ENCODE measurements around the gene IVD. TPM values are rescaled to one million over a fixed set of nuclear protein-coding genes. Genes with fewer than 3 reads are reported as not detected.

Gene IVD
- total and polyA plus RNA-seq, 2 donors from 2014 or later = 76.9 to 83.0 TPM

DNA sequence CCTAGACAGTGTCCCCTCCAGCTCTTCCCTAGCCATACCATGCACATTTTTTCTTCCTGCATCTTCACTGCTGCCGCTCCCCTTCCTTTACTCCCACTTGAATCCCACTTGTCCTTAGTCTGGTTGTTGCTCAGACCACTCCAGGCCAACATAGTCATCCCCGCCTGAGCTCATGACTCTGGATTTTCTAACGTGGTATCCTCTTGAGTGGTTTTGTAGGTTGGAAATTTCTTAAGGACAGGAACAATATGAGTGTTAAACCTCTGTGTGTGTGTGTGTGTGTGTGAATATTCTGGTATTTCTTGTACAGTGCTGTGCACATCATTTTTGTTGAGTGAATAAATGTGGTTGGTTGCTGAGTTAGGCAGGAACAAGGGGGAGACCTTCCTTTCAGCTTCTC is 38.3 kb downstream of the IVD start:
- no peak overlapping the region for H3K9ac ChIP-seq (ENCODE audit: low read length in 3 of 3)
- TF ChIP-seq, protein P1, sequence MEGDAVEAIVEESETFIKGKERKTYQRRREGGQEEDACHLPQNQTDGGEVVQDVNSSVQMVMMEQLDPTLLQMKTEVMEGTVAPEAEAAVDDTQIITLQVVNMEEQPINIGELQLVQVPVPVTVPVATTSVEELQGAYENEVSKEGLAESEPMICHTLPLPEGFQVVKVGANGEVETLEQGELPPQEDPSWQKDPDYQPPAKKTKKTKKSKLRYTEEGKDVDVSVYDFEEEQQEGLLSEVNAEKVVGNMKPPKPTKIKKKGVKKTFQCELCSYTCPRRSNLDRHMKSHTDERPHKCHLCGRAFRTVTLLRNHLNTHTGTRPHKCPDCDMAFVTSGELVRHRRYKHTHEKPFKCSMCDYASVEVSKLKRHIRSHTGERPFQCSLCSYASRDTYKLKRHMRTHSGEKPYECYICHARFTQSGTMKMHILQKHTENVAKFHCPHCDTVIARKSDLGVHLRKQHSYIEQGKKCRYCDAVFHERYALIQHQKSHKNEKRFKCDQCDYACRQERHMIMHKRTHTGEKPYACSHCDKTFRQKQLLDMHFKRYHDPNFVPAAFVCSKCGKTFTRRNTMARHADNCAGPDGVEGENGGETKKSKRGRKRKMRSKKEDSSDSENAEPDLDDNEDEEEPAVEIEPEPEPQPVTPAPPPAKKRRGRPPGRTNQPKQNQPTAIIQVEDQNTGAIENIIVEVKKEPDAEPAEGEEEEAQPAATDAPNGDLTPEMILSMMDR (IDR thresholded peaks at IDR 0.05; ENCODE audit: borderline replicate concordance, extremely low read depth, insufficient read depth) = no peak
- intact Hi-C loops (cut with DNase I) = no loop called here
- H3K9me3 ChIP-seq (ENCODE audit: control insufficient read depth in 2 of 3, insufficient read depth in 1 of 3, low read length in 3 of 3) = no peaks in the 10 kb centered on the region
- H3K4me1 ChIP-seq (ENCODE audit: control insufficient read depth in 2 of 3, insufficient read depth in 2 of 3, low read depth in 1 of 3, low read length in 3 of 3) = peaks cover 0 to 15% (median 0%) of the 10 kb centered on the region in 3 donors
- FAIRE-seq (no peak), DNase-seq (peak in 1 of 5 donors; percentile 30)
- H3K36me3 ChIP-seq (ENCODE audit: control insufficient read depth in 2 of 3, insufficient read depth in 3 of 3, low read length in 3 of 3) = no peaks in the 10 kb centered on the region
- H3K27me3 ChIP-seq (ENCODE audit: control insufficient read depth, insufficient read depth, low read length) = no peaks in the 10 kb centered on the region
- H3K27ac ChIP-seq (ENCODE audit: low read depth in 2 of 2, low read length in 2 of 2) = no peak overlapping the region
- no peak overlapping the region for H3K4me3 ChIP-seq (ENCODE audit: low read length in 3 of 3)

DNA sequence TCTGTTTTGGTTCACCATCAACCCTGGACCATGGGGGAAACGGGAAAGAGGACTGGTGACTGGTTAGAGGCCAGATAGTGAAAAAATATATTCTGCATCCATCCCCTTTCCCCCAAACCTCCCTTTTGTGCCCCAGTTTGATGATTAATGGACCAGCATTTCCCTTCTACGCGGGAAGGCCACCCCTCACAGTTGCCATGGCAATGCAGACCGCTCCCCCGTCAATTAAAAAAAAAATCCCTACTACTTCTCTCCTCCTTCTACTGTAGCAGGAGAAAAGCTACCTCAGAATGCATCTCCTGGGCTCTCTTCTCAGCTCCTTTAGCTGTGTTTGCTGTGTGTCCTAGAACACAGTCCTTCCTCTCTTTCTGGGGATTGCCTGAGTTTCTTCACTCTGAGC is 39.1 kb downstream of the IVD start:
- Histone ChIP-seq H3K9ac (ENCODE audit: low read length in 3 of 3) (no peak overlapping the region), H3K4me1 (ENCODE audit: control insufficient read depth in 2 of 3, insufficient read depth in 2 of 3, low read depth in 1 of 3, low read length in 3 of 3) (peaks cover 0 to 13% (median 0%) of the 10 kb centered on the region in 3 donors), H3K9me3 (ENCODE audit: control insufficient read depth in 2 of 3, insufficient read depth in 1 of 3, low read length in 3 of 3) (no peaks in the 10 kb centered on the region), H3K27me3 (ENCODE audit: control insufficient read depth, insufficient read depth, low read length) (no peaks in the 10 kb centered on the region), H3K4me3 (ENCODE audit: low read length in 3 of 3) (no peak overlapping the region), H3K27ac (ENCODE audit: low read depth in 2 of 2, low read length in 2 of 2) (no peak overlapping the region), H3K36me3 (ENCODE audit: control insufficient read depth in 2 of 3, insufficient read depth in 3 of 3, low read length in 3 of 3) (no peaks in the 10 kb centered on the region)
- DNase-seq = peak in 2 of 5 donors; percentile 40 to 43
- FAIRE-seq = no peak
- intact Hi-C loops (cut with DNase I) = no loop called here
- TF ChIP-seq, protein P1 (IDR thresholded peaks at IDR 0.05; ENCODE audit: borderline replicate concordance, extremely low read depth, insufficient read depth) = no peak

DNA sequence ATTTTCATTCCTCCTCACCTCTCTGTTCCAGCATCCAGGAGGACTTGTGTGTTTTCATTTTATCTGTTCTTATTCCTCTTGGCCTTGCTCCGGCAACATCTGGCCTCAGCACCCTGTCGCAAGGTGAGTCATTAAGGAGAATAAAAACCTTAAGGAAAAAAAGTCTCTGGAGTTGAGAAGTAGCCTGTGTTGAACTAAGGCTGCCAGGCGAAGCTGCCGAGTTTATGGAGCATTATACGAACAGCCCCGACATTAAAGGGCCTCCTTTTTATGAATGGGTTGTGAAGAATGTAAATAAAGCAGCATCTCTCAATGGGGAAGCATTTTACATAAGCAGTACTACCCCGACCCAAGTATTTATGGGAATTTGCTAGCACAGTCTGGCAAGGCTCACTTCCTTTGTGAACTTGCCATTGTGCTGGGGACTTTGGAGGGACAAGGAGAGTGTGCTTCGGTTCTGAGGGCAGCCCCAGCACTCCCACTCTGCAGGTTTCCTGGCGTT is 39.9 kb downstream of the IVD start:
- H3K27me3 ChIP-seq (ENCODE audit: control insufficient read depth, insufficient read depth, low read length) = no peaks in the 10 kb centered on the region
- FAIRE-seq (no peak), DNase-seq (peak in 3 of 5 donors; percentile 29 to 70 (median 69))
- no peaks in the 10 kb centered on the region for H3K9me3 ChIP-seq (ENCODE audit: control insufficient read depth in 2 of 3, insufficient read depth in 1 of 3, low read length in 3 of 3)
- intact Hi-C loops (cut with DNase I) = no loop called here
- no peak overlapping the region for H3K4me3 ChIP-seq (ENCODE audit: low read length in 3 of 3)
- H3K4me1 ChIP-seq (ENCODE audit: control insufficient read depth in 2 of 3, insufficient read depth in 2 of 3, low read depth in 1 of 3, low read length in 3 of 3) = peaks cover 0 to 9% (median 0%) of the 10 kb centered on the region in 3 donors
- TF ChIP-seq, protein P1 (IDR thresholded peaks at IDR 0.05; ENCODE audit: borderline replicate concordance, extremely low read depth, insufficient read depth) = no peak
- no peaks in the 10 kb centered on the region for H3K36me3 ChIP-seq (ENCODE audit: control insufficient read depth in 2 of 3, insufficient read depth in 3 of 3, low read length in 3 of 3)
- H3K9ac ChIP-seq (ENCODE audit: low read length in 3 of 3) = no peak overlapping the region
- H3K27ac ChIP-seq (ENCODE audit: low read depth in 2 of 2, low read length in 2 of 2) = peak overlapping the region in 1 of 2 donors; percentile 46

DNA sequence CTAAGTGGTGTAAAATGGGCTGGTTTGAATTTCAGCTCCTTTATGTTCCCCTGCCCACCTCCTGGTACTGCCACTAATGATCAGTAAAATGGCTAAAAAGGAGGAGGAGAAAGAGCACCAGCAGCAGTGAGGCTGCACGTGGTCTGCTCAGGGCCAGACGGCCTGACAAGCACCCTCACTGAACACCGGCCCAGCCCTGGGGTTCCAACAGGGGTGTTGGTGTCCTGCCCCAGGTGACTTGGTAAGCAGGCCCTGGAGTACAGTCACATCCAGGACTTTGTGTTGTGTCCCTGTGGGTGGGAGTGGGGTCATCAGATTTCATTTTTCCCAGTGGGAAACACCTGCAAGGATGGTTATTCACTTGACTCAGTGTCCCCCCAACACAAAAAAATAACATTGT is 40.5 kb downstream of the IVD start:
- Histone ChIP-seq H3K9ac (ENCODE audit: low read length in 3 of 3) (no peak overlapping the region), H3K9me3 (ENCODE audit: control insufficient read depth in 2 of 3, insufficient read depth in 1 of 3, low read length in 3 of 3) (no peaks in the 10 kb centered on the region), H3K27ac (ENCODE audit: low read depth in 2 of 2, low read length in 2 of 2) (peak overlapping the region in 1 of 2 donors; percentile 46), H3K4me1 (ENCODE audit: control insufficient read depth in 2 of 3, insufficient read depth in 2 of 3, low read depth in 1 of 3, low read length in 3 of 3) (peaks cover 0 to 9% (median under 1%) of the 10 kb centered on the region in 3 donors), H3K27me3 (ENCODE audit: control insufficient read depth, insufficient read depth, low read length) (no peaks in the 10 kb centered on the region), H3K36me3 (ENCODE audit: control insufficient read depth in 2 of 3, insufficient read depth in 3 of 3, low read length in 3 of 3) (no peaks in the 10 kb centered on the region), H3K4me3 (ENCODE audit: low read length in 3 of 3) (no peak overlapping the region)
- FAIRE-seq (no peak), DNase-seq (no peak)
- intact Hi-C loops (cut with DNase I) = no loop called here
- TF ChIP-seq, protein P1 (IDR thresholded peaks at IDR 0.05; ENCODE audit: borderline replicate concordance, extremely low read depth, insufficient read depth) = no peak
